Ascending aorta (tissue), 2 donors: ENCODE measurements around the gene SERPINB13. TPM values are rescaled to one million over a fixed set of nuclear protein-coding genes. Genes with fewer than 3 reads are reported as not detected.
A peak's percentile ranks its signal among the peaks of the same experiment; 100 is the strongest.

Source experiments
- DNase-seq, 2 donors: peaks; one replicate each; pipeline ENCODE4 v3.0.0-alpha.2; 2019; ENCODE audit warnings: low spot score in 2 of 2
- H3K27ac ChIP-seq, 2 donors: fragments of 200-600 bp; sonication (generic); one replicate each; pipeline ENCODE4 v1.5.1; 2016 to 2017; ENCODE audit warnings: mild to moderate bottlenecking in 1 of 2
- H3K27me3 ChIP-seq: fragments of 200-600 bp; sonication (generic); one replicate; pipeline ENCODE4 v1.5.1; 2017
- H3K36me3 ChIP-seq, 2 donors: fragments of 200-600 bp; sonication (generic); one replicate each; pipeline ENCODE4 v1.5.1; 2016
- H3K4me1 ChIP-seq, 2 donors: fragments of 200-600 bp; sonication (generic); one replicate each; pipeline ENCODE4 v1.5.1; 2016 to 2017; ENCODE audit warnings: mild to moderate bottlenecking in 1 of 2
- H3K4me3 ChIP-seq, 2 donors: fragments of 200-600 bp; sonication (generic); one replicate each; pipeline ENCODE4 v1.5.1; 2016 to 2017; ENCODE audit warnings: mild to moderate bottlenecking in 1 of 2
- H3K9me3 ChIP-seq, 2 donors: fragments of 200-600 bp; sonication (generic); one replicate each; pipeline ENCODE4 v1.5.1; 2016
- CTCF ChIP-seq, 3 experiments: fragments of 200-600 bp in 2 of 3; fragments of 450-650 bp in 1 of 3; sonication (generic) in 2 of 3; IDR thresholded peaks; one replicate each; pipeline ENCODE4 v1.5.1; 2016 to 2019; ENCODE audit warnings: antibody characterized with exemption in 3 of 3, mild to moderate bottlenecking in 1 of 3, moderate library complexity in 1 of 3
- intact Hi-C: fragments of 100-400 bp; cut with DNase I; formaldehyde crosslinking; loops from one replicate; pipeline ENCODE4 v1.15.1; 2023
- total RNA-seq: library from RNA; depleted of rRNA; stranded (reverse); fragments of >200 nt; gene quantifications from one replicate; pipeline ENCODE4 v1.1.0, GENCODE V29; 2016

The SERPINB13 gene
- total RNA-seq, 1 donor from 2014 or later, result not detected

DNA sequence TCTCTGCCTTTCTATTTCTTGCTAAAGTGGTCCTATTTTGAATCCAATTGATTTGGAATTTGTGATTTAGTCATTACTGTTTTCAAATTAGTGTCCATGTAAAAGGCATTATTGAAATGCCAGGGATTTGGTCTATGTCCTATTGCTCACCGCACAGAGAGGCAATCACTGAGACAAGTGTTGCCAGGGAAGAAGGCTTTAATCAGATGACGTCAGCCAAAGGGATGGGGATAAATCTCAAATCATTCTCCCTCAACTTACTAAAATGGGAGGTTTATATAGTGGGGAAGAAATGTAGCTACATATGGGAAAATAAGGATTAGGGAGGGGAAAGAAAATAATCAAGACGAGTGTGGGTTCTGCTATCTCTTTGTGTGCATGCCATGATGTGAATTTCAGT, 35.4 kb upstream of the SERPINB13 start:
- no peaks in the 10 kb centered on the region for H3K9me3 ChIP-seq
- no peak overlapping the region for H3K27ac ChIP-seq
- intact Hi-C loops, result no loop called here
- no peaks in the 10 kb centered on the region for H3K27me3 ChIP-seq
- peaks cover 0 to 5% of the 10 kb centered on the region in 2 donors for H3K4me1 ChIP-seq
- DNase-seq, result no peak
- H3K4me3 ChIP-seq, result no peak overlapping the region
- no peak for TF ChIP-seq CTCF (IDR thresholded peaks at IDR 0.05)
- no peaks in the 10 kb centered on the region for H3K36me3 ChIP-seq

DNA sequence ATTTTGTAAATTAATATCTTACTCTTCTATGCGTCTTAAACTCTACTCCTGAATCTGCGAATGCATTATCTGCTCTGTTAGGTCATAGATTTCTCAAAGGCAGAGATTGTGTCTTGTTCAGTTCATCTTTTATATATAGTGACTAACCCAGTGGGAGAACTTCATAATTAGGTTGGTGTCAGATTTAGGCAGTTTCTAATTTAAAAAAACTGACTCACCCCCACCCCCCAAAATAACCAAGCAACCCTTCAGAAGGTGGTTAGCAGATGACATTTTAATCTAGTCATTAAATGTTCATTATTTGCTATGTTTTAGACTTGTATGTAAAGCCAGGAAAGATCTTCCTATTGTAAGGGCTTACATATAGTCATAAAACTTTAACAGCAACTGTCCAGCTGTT, 34.6 kb upstream of the SERPINB13 start:
- H3K4me1 ChIP-seq, result peaks cover 0 to 5% of the 10 kb centered on the region in 2 donors
- no peak for TF ChIP-seq CTCF (IDR thresholded peaks at IDR 0.05)
- no peak overlapping the region for H3K4me3 ChIP-seq
- no peaks in the 10 kb centered on the region for H3K27me3 ChIP-seq
- H3K9me3 ChIP-seq, result no peaks in the 10 kb centered on the region
- DNase-seq, result no peak
- no peaks in the 10 kb centered on the region for H3K36me3 ChIP-seq
- intact Hi-C loops, result no loop called here
- H3K27ac ChIP-seq, result peak overlapping the region in 1 of 2 donors; percentile 4

DNA sequence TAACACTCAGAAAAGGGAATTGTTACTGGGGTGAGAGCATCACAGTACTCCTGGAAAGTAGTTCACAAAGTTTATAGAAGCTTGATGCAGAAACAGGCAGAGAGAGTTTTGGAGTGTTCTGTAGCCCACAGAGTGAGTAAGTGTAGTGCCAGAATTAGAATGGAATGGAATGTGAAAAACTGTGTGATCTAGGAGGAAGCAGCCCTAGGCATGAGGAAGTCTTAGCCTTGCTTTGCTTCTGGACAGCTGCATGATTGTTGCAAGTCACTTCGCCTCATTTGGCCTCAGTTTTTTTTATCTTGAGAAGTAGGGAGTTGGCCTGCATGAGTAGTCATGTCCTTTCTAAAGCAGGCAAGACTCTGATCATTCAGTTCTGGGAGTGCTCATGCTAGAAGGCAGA, 34.1 kb upstream of the SERPINB13 start:
- H3K27ac ChIP-seq, result peak overlapping the region in 1 of 2 donors; percentile 4
- no peaks in the 10 kb centered on the region for H3K36me3 ChIP-seq
- H3K4me3 ChIP-seq, result no peak overlapping the region
- TF ChIP-seq CTCF (IDR thresholded peaks at IDR 0.05), result no peak
- H3K27me3 ChIP-seq, result no peaks in the 10 kb centered on the region
- H3K4me1 ChIP-seq, result peaks cover 0 to 5% of the 10 kb centered on the region in 2 donors
- no peak for DNase-seq
- no peaks in the 10 kb centered on the region for H3K9me3 ChIP-seq
- intact Hi-C loops, result no loop called here

GRCh38 chr18:63559567-63560491, 27.3 kb upstream of the SERPINB13 start:
- Histone ChIP-seq H3K4me3 (no peak overlapping the region), H3K27ac (no peak overlapping the region), H3K4me1 (no peaks in the 10 kb centered on the region), H3K36me3 (no peaks in the 10 kb centered on the region), H3K27me3 (no peaks in the 10 kb centered on the region), H3K9me3 (no peaks in the 10 kb centered on the region)
- DNase-seq, result no peak
- TF ChIP-seq CTCF (IDR thresholded peaks at IDR 0.05), result no peak
- intact Hi-C loops, result no loop called here

GRCh38 chr18:63562284-63562683, 24.9 kb upstream of the SERPINB13 start:
- H3K4me1 ChIP-seq, result no peaks in the 10 kb centered on the region
- no peaks in the 10 kb centered on the region for H3K27me3 ChIP-seq
- H3K27ac ChIP-seq, result no peak overlapping the region
- intact Hi-C loops, result no loop called here
- H3K9me3 ChIP-seq, result no peaks in the 10 kb centered on the region
- no peak for TF ChIP-seq CTCF (IDR thresholded peaks at IDR 0.05)
- H3K4me3 ChIP-seq, result no peak overlapping the region
- H3K36me3 ChIP-seq, result no peaks in the 10 kb centered on the region
- DNase-seq, result no peak
